Measurements from ENCODE around the gene GBF1. TPM values are rescaled to one million over a fixed set of nuclear protein-coding genes. Genes with fewer than 3 reads are reported as not detected.

The GBF1 gene
- total and polyA plus RNA-seq, 4 experiments from 2014 or later: 3.1 to 44.7 (median 31.8) TPM

- Histone ChIP-seq H3K9me3 (ENCODE audit: control insufficient read depth in 1 of 2, low read length in 2 of 2) (no peaks in the 10 kb centered on the region), H3K27ac (ENCODE audit: low read depth, low read length) (no peak overlapping the region), H3K4me3 (ENCODE audit: low read length in 2 of 2) (no peak overlapping the region), H3K36me3 (ENCODE audit: insufficient read depth, low read length) (peaks cover 38% of the 10 kb centered on the region), H3K4me1 (ENCODE audit: insufficient read depth, low read length) (peaks cover 43% of the 10 kb centered on the region), H3K27me3 (ENCODE audit: insufficient read depth, low read length) (no peaks in the 10 kb centered on the region)
- Mint-ChIP-seq H3K9me3 (peaks cover 0 to 2% (median 0%) of the 10 kb centered on the region in 8 donors), H3K27me3 (no peaks in the 10 kb centered on the region), H3K4me1 (peaks cover 19 to 63% (median 31%) of the 10 kb centered on the region in 4 donors), H3K4me3 (peak overlapping the region in 1 of 8 donors; percentile 17), H3K36me3 (peaks cover 7 to 52% of the 10 kb centered on the region in 2 donors), H3K27ac (peak overlapping the region in 5 of 7 donors; percentile 36 to 100 (median 57))
- DNase-seq: peak in 1 of 5 donors; percentile 40
- ChIA-PET CTCF (ENCODE audit: partially characterized antibody) (interaction anchor here (0.7 to 10.3 kb wide), 13 partner anchors 12 to 174 kb away, joined by 3 to 88 read pairs (median 6); partner anchors contain the start of genes ELOVL3 and FBXL15), POLR2A (ENCODE audit: partially characterized antibody) (interaction anchor here (1.1 to 8.3 kb wide), 7 partner anchors 8 to 170 kb away, joined by 5 to 122 read pairs (median 18); partner anchors contain the start of genes C10orf95, CUEDC2 and FBXL15)
- intact Hi-C loops (cut with micrococcal nuclease): no loop called here
Measured at GRCh38 chr10:102400598-102401341, 155.4 kb downstream of the GBF1 start.

GRCh38 chr10:102401342-102401654, 156.0 kb downstream of the GBF1 start:
- Mint-ChIP-seq H3K4me3 (peak overlapping the region in 2 of 8 donors; percentile 9 to 25), H3K9me3 (peaks cover 0 to 2% (median 0%) of the 10 kb centered on the region in 8 donors), H3K4me1 (peaks cover 19 to 63% (median 28%) of the 10 kb centered on the region in 4 donors), H3K27ac (peak overlapping the region in 3 of 7 donors; percentile 12 to 77 (median 56)), H3K36me3 (peaks cover 7 to 51% of the 10 kb centered on the region in 2 donors), H3K27me3 (peaks cover 0 to 2% of the 10 kb centered on the region in 2 donors)
- DNase-seq: no peak
- ChIA-PET POLR2A (ENCODE audit: partially characterized antibody) (interaction anchor here (4.9 kb wide), 1 partner anchor 50 kb away, joined by 41 read pairs; the partner anchor contains the start of gene C10orf95), CTCF (ENCODE audit: partially characterized antibody) (interaction anchor here (1.2 to 10.3 kb wide), 5 partner anchors 8 to 171 kb away, joined by 3 to 88 read pairs (median 6); partner anchors contain the start of gene FBXL15)
- H3K4me1 ChIP-seq (ENCODE audit: insufficient read depth, low read length): peaks cover 38% of the 10 kb centered on the region
- no peak overlapping the region for H3K4me3 ChIP-seq (ENCODE audit: low read length in 2 of 2)
- no peak overlapping the region for H3K27ac ChIP-seq (ENCODE audit: low read depth, low read length)
- peaks cover 38% of the 10 kb centered on the region for H3K36me3 ChIP-seq (ENCODE audit: insufficient read depth, low read length)
- H3K27me3 ChIP-seq (ENCODE audit: insufficient read depth, low read length): no peaks in the 10 kb centered on the region
- intact Hi-C loops (cut with micrococcal nuclease): no loop called here
- H3K9me3 ChIP-seq (ENCODE audit: control insufficient read depth in 1 of 2, low read length in 2 of 2): no peaks in the 10 kb centered on the region

- CTCF ChIA-PET (ENCODE audit: partially characterized antibody): interaction anchor here (0.7 to 10.3 kb wide), 5 partner anchors 9 to 171 kb away, joined by 3 to 88 read pairs (median 6); partner anchors contain the start of gene FBXL15
- H3K4me3 ChIP-seq (ENCODE audit: low read length in 2 of 2): no peak overlapping the region
- Mint-ChIP-seq H3K9me3 (peaks cover 0 to 2% (median 0%) of the 10 kb centered on the region in 8 donors), H3K4me1 (peaks cover 14 to 61% (median 23%) of the 10 kb centered on the region in 4 donors), H3K27ac (peak overlapping the region in 2 of 7 donors; percentile 68 to 77), H3K4me3 (peak overlapping the region in 1 of 8 donors; percentile 29), H3K36me3 (peaks cover 7 to 46% of the 10 kb centered on the region in 2 donors), H3K27me3 (peaks cover 0 to 4% of the 10 kb centered on the region in 2 donors)
- no peak overlapping the region for H3K27ac ChIP-seq (ENCODE audit: low read depth, low read length)
- no peaks in the 10 kb centered on the region for H3K9me3 ChIP-seq (ENCODE audit: control insufficient read depth in 1 of 2, low read length in 2 of 2)
- peaks cover 32% of the 10 kb centered on the region for H3K4me1 ChIP-seq (ENCODE audit: insufficient read depth, low read length)
- intact Hi-C loops (cut with micrococcal nuclease): no loop called here
- H3K36me3 ChIP-seq (ENCODE audit: insufficient read depth, low read length): peaks cover 33% of the 10 kb centered on the region
- H3K27me3 ChIP-seq (ENCODE audit: insufficient read depth, low read length): no peaks in the 10 kb centered on the region
- POLR2A ChIA-PET (ENCODE audit: partially characterized antibody): interaction anchor here (0.8 to 5.5 kb wide), 4 partner anchors 7 to 49 kb away, joined by 4 to 41 read pairs (median 24); partner anchors contain the start of genes C10orf95, CUEDC2, FBXL15 and NFKB2
- no peak for DNase-seq
Measured at GRCh38 chr10:102401735-102402511, 156.6 kb downstream of the GBF1 start.

DNA sequence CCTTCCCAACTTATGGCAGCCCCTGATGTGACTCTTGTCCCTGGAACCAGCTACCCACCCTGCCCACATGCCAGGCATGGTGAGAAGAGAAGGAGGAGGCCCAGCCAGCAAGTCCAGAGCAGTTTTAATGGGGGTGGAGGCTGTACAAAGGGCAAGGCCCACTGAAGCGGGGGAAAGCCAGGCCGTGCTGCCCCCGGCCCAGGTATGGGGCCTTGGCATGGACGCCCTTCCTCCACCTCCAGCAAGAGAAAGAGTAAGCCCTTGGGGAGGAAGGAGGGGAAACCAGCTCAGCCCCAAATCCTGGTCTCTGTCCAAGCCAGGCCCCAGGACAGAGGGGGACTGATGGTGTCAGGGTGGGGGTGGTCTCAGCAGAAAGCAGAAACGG, 157.2 kb downstream of the GBF1 start:
- ChIA-PET POLR2A (ENCODE audit: partially characterized antibody) (interaction anchor here (0.7 to 5.5 kb wide), 7 partner anchors 7 to 165 kb away, joined by 3 to 41 read pairs (median 4); partner anchors contain the start of genes C10orf95, CUEDC2, FBXL15 and NFKB2), CTCF (ENCODE audit: partially characterized antibody) (interaction anchor here (0.6 to 10.3 kb wide), 7 partner anchors 9 to 173 kb away, joined by 3 to 88 read pairs (median 9); partner anchors contain the start of genes FBXL15 and NFKB2)
- H3K36me3 ChIP-seq (ENCODE audit: insufficient read depth, low read length): peaks cover 30% of the 10 kb centered on the region
- intact Hi-C loops (cut with micrococcal nuclease): no loop called here
- H3K27ac Mint-ChIP-seq: peak overlapping the region in 3 of 7 donors; percentile 12 to 68 (median 55)
- no peak overlapping the region for H3K4me3 ChIP-seq (ENCODE audit: low read length in 2 of 2)
- DNase-seq: no peak
- H3K27me3 Mint-ChIP-seq: peaks cover 0 to 6% of the 10 kb centered on the region in 2 donors
- H3K9me3 Mint-ChIP-seq: peaks cover 0 to 2% (median 0%) of the 10 kb centered on the region in 8 donors
- no peaks in the 10 kb centered on the region for H3K9me3 ChIP-seq (ENCODE audit: control insufficient read depth in 1 of 2, low read length in 2 of 2)
- peaks cover 7 to 42% of the 10 kb centered on the region in 2 donors for H3K36me3 Mint-ChIP-seq
- H3K4me1 Mint-ChIP-seq: peaks cover 11 to 61% (median 20%) of the 10 kb centered on the region in 4 donors
- H3K4me3 Mint-ChIP-seq: peak overlapping the region in 1 of 8 donors; percentile 29
- H3K4me1 ChIP-seq (ENCODE audit: insufficient read depth, low read length): peaks cover 28% of the 10 kb centered on the region
- H3K27me3 ChIP-seq (ENCODE audit: insufficient read depth, low read length): no peaks in the 10 kb centered on the region
- no peak overlapping the region for H3K27ac ChIP-seq (ENCODE audit: low read depth, low read length)

DNA sequence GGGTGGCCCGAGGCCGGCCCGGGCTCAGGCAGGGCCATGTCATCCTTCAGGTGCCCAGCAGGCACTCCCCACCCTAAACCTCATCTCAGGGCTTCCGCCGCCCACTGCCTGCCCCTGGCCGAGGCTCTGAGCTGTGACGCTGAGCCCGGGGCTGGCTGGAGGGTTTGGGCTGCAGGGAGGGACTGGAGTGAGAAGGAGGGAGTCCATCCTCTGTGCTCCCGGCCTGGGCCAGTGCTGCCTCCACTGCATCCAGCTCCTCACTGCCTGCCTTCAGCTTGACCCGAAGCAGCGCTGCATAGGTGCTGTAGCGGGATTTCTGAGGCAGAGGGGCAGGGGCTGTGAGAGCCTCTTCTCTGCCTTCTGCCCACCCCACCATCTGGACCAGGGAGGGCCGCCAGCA, 157.8 kb downstream of the GBF1 start:
- H3K4me3 Mint-ChIP-seq: no peak overlapping the region
- H3K27ac Mint-ChIP-seq: peak overlapping the region in 3 of 7 donors; percentile 41 to 95 (median 42)
- CTCF ChIA-PET (ENCODE audit: partially characterized antibody): interaction anchor here (0.6 to 3.9 kb wide), 10 partner anchors 9 to 176 kb away, joined by 3 to 28 read pairs (median 4); partner anchors contain the start of genes FBXL15 and NFKB2

GRCh38 chr10:102404361-102405107, 159.2 kb downstream of the GBF1 start:
- peak overlapping the region in 5 of 7 donors; percentile 4 to 95 (median 42) for H3K27ac Mint-ChIP-seq
- H3K9me3 Mint-ChIP-seq: no peaks in the 10 kb centered on the region
- Histone ChIP-seq H3K4me3 (ENCODE audit: low read length in 2 of 2) (no peak overlapping the region), H3K27ac (ENCODE audit: low read depth, low read length) (no peak overlapping the region), H3K9me3 (ENCODE audit: control insufficient read depth in 1 of 2, low read length in 2 of 2) (no peaks in the 10 kb centered on the region), H3K27me3 (ENCODE audit: insufficient read depth, low read length) (peaks cover 2% of the 10 kb centered on the region), H3K36me3 (ENCODE audit: insufficient read depth, low read length) (peaks cover 21% of the 10 kb centered on the region), H3K4me1 (ENCODE audit: insufficient read depth, low read length) (peaks cover 16% of the 10 kb centered on the region)
- POLR2A ChIA-PET (ENCODE audit: partially characterized antibody): interaction anchor here (0.7 to 5.5 kb wide), 7 partner anchors 9 to 57 kb away, joined by 3 to 30 read pairs (median 4); partner anchors contain the start of genes CUEDC2, FBXL15 and NFKB2
- H3K4me3 Mint-ChIP-seq: no peak overlapping the region
- H3K4me1 Mint-ChIP-seq: peaks cover 9 to 57% (median 17%) of the 10 kb centered on the region in 4 donors
- CTCF ChIA-PET (ENCODE audit: partially characterized antibody): interaction anchor here (1.0 to 3.9 kb wide), 8 partner anchors 8 to 177 kb away, joined by 3 to 28 read pairs (median 4); partner anchors contain the start of gene NFKB2
- peak in 1 of 5 donors; percentile 38 for DNase-seq
- peaks cover 2 to 14% of the 10 kb centered on the region in 2 donors for H3K27me3 Mint-ChIP-seq
- H3K36me3 Mint-ChIP-seq: peaks cover 0 to 25% of the 10 kb centered on the region in 2 donors
- intact Hi-C loops (cut with micrococcal nuclease): no loop called here

More for the DNA sequence above, 157.8 kb downstream of the GBF1 start:
- Mint-ChIP-seq H3K27me3 (peaks cover 0 to 8% of the 10 kb centered on the region in 2 donors), H3K4me1 (peaks cover 6 to 61% (median 19%) of the 10 kb centered on the region in 4 donors), H3K36me3 (peaks cover 3 to 36% of the 10 kb centered on the region in 2 donors), H3K9me3 (peaks cover 0 to 2% (median 0%) of the 10 kb centered on the region in 8 donors)
- DNase-seq: no peak
- H3K27me3 ChIP-seq (ENCODE audit: insufficient read depth, low read length): no peaks in the 10 kb centered on the region
- H3K4me3 ChIP-seq (ENCODE audit: low read length in 2 of 2): no peak overlapping the region
- H3K4me1 ChIP-seq (ENCODE audit: insufficient read depth, low read length): peaks cover 23% of the 10 kb centered on the region
- no peak overlapping the region for H3K27ac ChIP-seq (ENCODE audit: low read depth, low read length)
- intact Hi-C loops (cut with micrococcal nuclease): no loop called here
- no peaks in the 10 kb centered on the region for H3K9me3 ChIP-seq (ENCODE audit: control insufficient read depth in 1 of 2, low read length in 2 of 2)
- POLR2A ChIA-PET (ENCODE audit: partially characterized antibody): interaction anchor here (0.7 to 5.5 kb wide), 7 partner anchors 8 to 165 kb away, joined by 3 to 41 read pairs (median 4); partner anchors contain the start of genes C10orf95, FBXL15 and NFKB2
- H3K36me3 ChIP-seq (ENCODE audit: insufficient read depth, low read length): peaks cover 24% of the 10 kb centered on the region
